ENCODE measurements around the gene PTX4.

Gene PTX4

DNA sequence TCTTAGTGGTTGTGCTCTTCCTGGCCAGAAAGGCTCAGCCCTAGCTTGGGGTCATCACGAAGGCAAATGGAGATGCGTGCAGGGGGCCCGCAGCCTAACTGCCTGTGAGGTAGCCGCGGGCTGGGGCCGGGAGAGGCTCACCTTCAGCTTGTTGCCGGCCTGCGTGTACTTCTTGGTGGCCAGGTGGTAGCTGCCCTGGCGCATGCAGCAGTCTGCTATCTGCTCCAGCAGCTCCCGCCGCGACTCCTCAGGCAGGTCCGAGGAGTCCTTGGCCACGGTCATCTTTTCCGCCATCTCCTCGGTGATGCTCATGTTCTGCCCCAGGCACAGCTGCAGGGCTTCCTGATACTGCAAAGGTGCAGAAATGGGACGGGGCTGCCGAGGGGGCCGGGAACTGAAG, 31.7 kb upstream of the PTX4 start:
- no peak overlapping the region for H3K27ac ChIP-seq (ENCODE audit: low read length)
- H3K9me3 ChIP-seq (ENCODE audit: control insufficient read depth in 2 of 2, low read length in 2 of 2): no peaks in the 10 kb centered on the region
- no peak overlapping the region for H3K4me3 ChIP-seq (ENCODE audit: low read length in 2 of 2)
- H3K4me1 ChIP-seq (ENCODE audit: control insufficient read depth, insufficient read depth, low read length): no peaks in the 10 kb centered on the region
- no peak overlapping the region for H3K9ac ChIP-seq (ENCODE audit: low read length in 2 of 2)
- H3K27me3 ChIP-seq (ENCODE audit: control insufficient read depth in 1 of 2, insufficient read depth in 2 of 2, low read length in 2 of 2): no peaks in the 10 kb centered on the region
- H3K36me3 ChIP-seq (ENCODE audit: control insufficient read depth in 2 of 2, insufficient read depth in 2 of 2, low read length in 2 of 2): peaks cover 5 to 22% of the 10 kb centered on the region in 2 donors

- Histone ChIP-seq H3K9me3 (ENCODE audit: control insufficient read depth in 2 of 2, low read length in 2 of 2) (no peaks in the 10 kb centered on the region), H3K36me3 (ENCODE audit: control insufficient read depth in 2 of 2, insufficient read depth in 2 of 2, low read length in 2 of 2) (peaks cover 5 to 22% of the 10 kb centered on the region in 2 donors), H3K27ac (ENCODE audit: low read length) (no peak overlapping the region), H3K9ac (ENCODE audit: low read length in 2 of 2) (no peak overlapping the region), H3K4me1 (ENCODE audit: control insufficient read depth, insufficient read depth, low read length) (no peaks in the 10 kb centered on the region), H3K27me3 (ENCODE audit: control insufficient read depth in 1 of 2, insufficient read depth in 2 of 2, low read length in 2 of 2) (no peaks in the 10 kb centered on the region), H3K4me3 (ENCODE audit: low read length in 2 of 2) (no peak overlapping the region)
Observed at GRCh38 chr16:1519831-1520230, 31.1 kb upstream of the PTX4 start.

GRCh38 chr16:1518626-1519135, 29.9 kb upstream of the PTX4 start:
- no peak overlapping the region for H3K4me3 ChIP-seq (ENCODE audit: low read length in 2 of 2)
- H3K27ac ChIP-seq (ENCODE audit: low read length): no peak overlapping the region
- peaks cover 8 to 21% of the 10 kb centered on the region in 2 donors for H3K36me3 ChIP-seq (ENCODE audit: control insufficient read depth in 2 of 2, insufficient read depth in 2 of 2, low read length in 2 of 2)
- no peak overlapping the region for H3K9ac ChIP-seq (ENCODE audit: low read length in 2 of 2)
- no peaks in the 10 kb centered on the region for H3K4me1 ChIP-seq (ENCODE audit: control insufficient read depth, insufficient read depth, low read length)
- peaks cover 0 to 3% of the 10 kb centered on the region in 2 donors for H3K9me3 ChIP-seq (ENCODE audit: control insufficient read depth in 2 of 2, low read length in 2 of 2)
- H3K27me3 ChIP-seq (ENCODE audit: control insufficient read depth in 1 of 2, insufficient read depth in 2 of 2, low read length in 2 of 2): no peaks in the 10 kb centered on the region

- Histone ChIP-seq H3K36me3 (ENCODE audit: control insufficient read depth in 2 of 2, insufficient read depth in 2 of 2, low read length in 2 of 2) (peaks cover 3 to 4% of the 10 kb centered on the region in 2 donors), H3K4me3 (ENCODE audit: low read length in 2 of 2) (no peak overlapping the region), H3K27me3 (ENCODE audit: control insufficient read depth in 1 of 2, insufficient read depth in 2 of 2, low read length in 2 of 2) (no peaks in the 10 kb centered on the region), H3K27ac (ENCODE audit: low read length) (no peak overlapping the region), H3K9ac (ENCODE audit: low read length in 2 of 2) (no peak overlapping the region), H3K9me3 (ENCODE audit: control insufficient read depth in 2 of 2, low read length in 2 of 2) (peaks cover 0 to 3% of the 10 kb centered on the region in 2 donors), H3K4me1 (ENCODE audit: control insufficient read depth, insufficient read depth, low read length) (peaks cover 10% of the 10 kb centered on the region)
Observed at GRCh38 chr16:1514507-1514906, 25.8 kb upstream of the PTX4 start.

GRCh38 chr16:1512774-1513173, 24.0 kb upstream of the PTX4 start:
- Histone ChIP-seq H3K9ac (ENCODE audit: low read length in 2 of 2) (no peak overlapping the region), H3K4me1 (ENCODE audit: control insufficient read depth, insufficient read depth, low read length) (peaks cover 22% of the 10 kb centered on the region), H3K9me3 (ENCODE audit: control insufficient read depth in 2 of 2, low read length in 2 of 2) (peaks cover 0 to 3% of the 10 kb centered on the region in 2 donors), H3K27me3 (ENCODE audit: control insufficient read depth in 1 of 2, insufficient read depth in 2 of 2, low read length in 2 of 2) (no peaks in the 10 kb centered on the region), H3K4me3 (ENCODE audit: low read length in 2 of 2) (no peak overlapping the region), H3K27ac (ENCODE audit: low read length) (no peak overlapping the region), H3K36me3 (ENCODE audit: control insufficient read depth in 2 of 2, insufficient read depth in 2 of 2, low read length in 2 of 2) (peaks cover 0 to 3% of the 10 kb centered on the region in 2 donors)

- peaks cover 22% of the 10 kb centered on the region for H3K4me1 ChIP-seq (ENCODE audit: control insufficient read depth, insufficient read depth, low read length)
- peaks cover 0 to 3% of the 10 kb centered on the region in 2 donors for H3K9me3 ChIP-seq (ENCODE audit: control insufficient read depth in 2 of 2, low read length in 2 of 2)
- H3K27ac ChIP-seq (ENCODE audit: low read length): no peak overlapping the region
- H3K4me3 ChIP-seq (ENCODE audit: low read length in 2 of 2): no peak overlapping the region
- H3K36me3 ChIP-seq (ENCODE audit: control insufficient read depth in 2 of 2, insufficient read depth in 2 of 2, low read length in 2 of 2): peaks cover 0 to 3% of the 10 kb centered on the region in 2 donors
- no peak overlapping the region for H3K9ac ChIP-seq (ENCODE audit: low read length in 2 of 2)
- no peaks in the 10 kb centered on the region for H3K27me3 ChIP-seq (ENCODE audit: control insufficient read depth in 1 of 2, insufficient read depth in 2 of 2, low read length in 2 of 2)
Observed at GRCh38 chr16:1511662-1512569, 23.2 kb upstream of the PTX4 start.

- Histone ChIP-seq H3K9me3 (ENCODE audit: control insufficient read depth in 2 of 2, low read length in 2 of 2) (peaks cover 0 to 3% of the 10 kb centered on the region in 2 donors), H3K9ac (ENCODE audit: low read length in 2 of 2) (no peak overlapping the region), H3K27me3 (ENCODE audit: control insufficient read depth in 1 of 2, insufficient read depth in 2 of 2, low read length in 2 of 2) (no peaks in the 10 kb centered on the region), H3K27ac (ENCODE audit: low read length) (no peak overlapping the region), H3K36me3 (ENCODE audit: control insufficient read depth in 2 of 2, insufficient read depth in 2 of 2, low read length in 2 of 2) (peaks cover 3% of the 10 kb centered on the region in 2 donors), H3K4me1 (ENCODE audit: control insufficient read depth, insufficient read depth, low read length) (peaks cover 22% of the 10 kb centered on the region), H3K4me3 (ENCODE audit: low read length in 2 of 2) (no peak overlapping the region)
Observed at GRCh38 chr16:1510941-1511351, 22.2 kb upstream of the PTX4 start.

- H3K4me3 ChIP-seq (ENCODE audit: low read length in 2 of 2): peak overlapping the region in 1 of 2 donors; percentile 15
- H3K9me3 ChIP-seq (ENCODE audit: control insufficient read depth in 2 of 2, low read length in 2 of 2): peaks cover 0 to 3% of the 10 kb centered on the region in 2 donors
- peak overlapping the region; percentile 18 for H3K27ac ChIP-seq (ENCODE audit: low read length)
- H3K9ac ChIP-seq (ENCODE audit: low read length in 2 of 2): no peak overlapping the region
- peaks cover 3% of the 10 kb centered on the region in 2 donors for H3K36me3 ChIP-seq (ENCODE audit: control insufficient read depth in 2 of 2, insufficient read depth in 2 of 2, low read length in 2 of 2)
- no peaks in the 10 kb centered on the region for H3K27me3 ChIP-seq (ENCODE audit: control insufficient read depth in 1 of 2, insufficient read depth in 2 of 2, low read length in 2 of 2)
- peaks cover 22% of the 10 kb centered on the region for H3K4me1 ChIP-seq (ENCODE audit: control insufficient read depth, insufficient read depth, low read length)
Observed at GRCh38 chr16:1510272-1510671, 21.5 kb upstream of the PTX4 start.

GRCh38 chr16:1509307-1510221, 20.8 kb upstream of the PTX4 start:
- peak overlapping the region; percentile 31 for H3K27ac ChIP-seq (ENCODE audit: low read length)
- H3K36me3 ChIP-seq (ENCODE audit: control insufficient read depth in 2 of 2, insufficient read depth in 2 of 2, low read length in 2 of 2): peaks cover 3 to 5% of the 10 kb centered on the region in 2 donors
- peak overlapping the region in 1 of 2 donors; percentile 15 for H3K4me3 ChIP-seq (ENCODE audit: low read length in 2 of 2)

GRCh38 chr16:1508494-1509187, 19.9 kb upstream of the PTX4 start:
- Histone ChIP-seq H3K27ac (ENCODE audit: low read length) (peak overlapping the region; percentile 37), H3K9me3 (ENCODE audit: control insufficient read depth in 2 of 2, low read length in 2 of 2) (no peaks in the 10 kb centered on the region), H3K27me3 (ENCODE audit: control insufficient read depth in 1 of 2, insufficient read depth in 2 of 2, low read length in 2 of 2) (no peaks in the 10 kb centered on the region), H3K4me1 (ENCODE audit: control insufficient read depth, insufficient read depth, low read length) (peaks cover 22% of the 10 kb centered on the region), H3K9ac (ENCODE audit: low read length in 2 of 2) (no peak overlapping the region), H3K4me3 (ENCODE audit: low read length in 2 of 2) (no peak overlapping the region), H3K36me3 (ENCODE audit: control insufficient read depth in 2 of 2, insufficient read depth in 2 of 2, low read length in 2 of 2) (peaks cover 0 to 5% of the 10 kb centered on the region in 2 donors)

More at GRCh38 chr16:1509307-1510221, 20.8 kb upstream of the PTX4 start:
- peaks cover 0 to 3% of the 10 kb centered on the region in 2 donors for H3K9me3 ChIP-seq (ENCODE audit: control insufficient read depth in 2 of 2, low read length in 2 of 2)
- H3K27me3 ChIP-seq (ENCODE audit: control insufficient read depth in 1 of 2, insufficient read depth in 2 of 2, low read length in 2 of 2): no peaks in the 10 kb centered on the region
- peaks cover 22% of the 10 kb centered on the region for H3K4me1 ChIP-seq (ENCODE audit: control insufficient read depth, insufficient read depth, low read length)
- no peak overlapping the region for H3K9ac ChIP-seq (ENCODE audit: low read length in 2 of 2)
